PC-9 (cell line): ENCODE results near the gene TBCD. TPM values are rescaled to one million over a fixed set of nuclear protein-coding genes. Genes with fewer than 3 reads are reported as not detected.

ENCODE experiments used
- BruUV-seq: library from RNA; stranded (reverse); fragments of 400-500 nt; replicated peaks from 2 replicates; lab custom pipeline; 2021; lab: Mats Ljungman, UMichigan
- CTCF ChIA-PET: fragments of 300-600 bp; sonication (Branson Sonifier 250); formaldehyde crosslinking; loops from one replicate; lab custom pipeline; 2022; ENCODE audit warnings: antibody characterized with exemption; lab: Charles Lee
- POLR2A ChIA-PET: fragments of 300-600 bp; sonication (Branson Sonifier 250); formaldehyde crosslinking; loops from one replicate; lab custom pipeline; 2022; ENCODE audit warnings: antibody characterized with exemption; ENCODE audit not compliant: unreplicated experiment; lab: Charles Lee
- DNase-seq, 2 experiments: peaks; one replicate each; pipeline versions ENCODE4 v3.0.0 to v3.0.0-alpha.2; 2015 to 2022; ENCODE audit warnings: mixed read lengths in 1 of 2
- H2AFZ ChIP-seq: fragments of 200-600 bp; sonication (generic); 2 replicates; pipeline ENCODE4 v1.8.1; 2017; ENCODE audit warnings: antibody characterized with exemption
- H3F3A ChIP-seq: fragments of 200-600 bp; sonication (generic); 2 replicates; pipeline ENCODE4 v1.8.1; 2017; ENCODE audit warnings: antibody characterized with exemption, mild to moderate bottlenecking, low read depth; ENCODE audit not compliant: insufficient read depth
- H3K27ac ChIP-seq: fragments of 200-600 bp; sonication (generic); 2 replicates; pipeline ENCODE4 v1.6.1; 2016; ENCODE audit warnings: mixed run types
- H3K27me3 ChIP-seq: fragments of 200-600 bp; sonication (generic); 2 replicates; pipeline ENCODE4 v1.6.1; 2016; ENCODE audit warnings: low read depth, mixed run types; ENCODE audit not compliant: insufficient read depth
- H3K36me3 ChIP-seq: fragments of 200-600 bp; sonication (generic); 2 replicates; pipeline ENCODE4 v1.6.1; 2016; ENCODE audit warnings: low read depth, mixed run types
- H3K4me1 ChIP-seq: fragments of 200-600 bp; sonication (generic); replicated peaks from 2 replicates; pipeline ENCODE4 v1.6.1; 2016; ENCODE audit warnings: mixed run types; ENCODE audit not compliant: insufficient read depth
- H3K4me2 ChIP-seq: fragments of 200-600 bp; sonication (generic); 2 replicates; pipeline ENCODE4 v1.6.1; 2017; ENCODE audit warnings: mixed run types
- H3K4me3 ChIP-seq: fragments of 200-600 bp; sonication (generic); 2 replicates; pipeline ENCODE4 v1.6.1; 2016; ENCODE audit warnings: mixed run types
- H3K79me2 ChIP-seq: fragments of 200-600 bp; sonication (generic); 2 replicates; pipeline ENCODE4 v1.6.1; 2017; ENCODE audit warnings: low read depth, mixed run types
- H3K9me2 ChIP-seq: fragments of 200-600 bp; sonication (generic); 2 replicates; pipeline ENCODE4 v1.8.1; 2017; ENCODE audit warnings: mild to moderate bottlenecking; ENCODE audit not compliant: insufficient read depth
- H3K9me3 ChIP-seq: fragments of 200-600 bp; sonication (generic); 2 replicates; pipeline ENCODE4 v1.8.1; 2016; ENCODE audit warnings: low read depth; ENCODE audit not compliant: insufficient read depth
- H4K20me1 ChIP-seq: fragments of 200-600 bp; sonication (generic); 2 replicates; pipeline ENCODE4 v1.8.1; 2017; ENCODE audit not compliant: insufficient read depth
- CTCF ChIP-seq: fragments of 200-600 bp; sonication (generic); conservative IDR thresholded peaks from 2 replicates; pipeline ENCODE4 v1.6.1; 2017; ENCODE audit warnings: mixed run types, antibody characterized with exemption, mild to moderate bottlenecking, moderate library complexity
- EZH2 ChIP-seq: fragments of 200-600 bp; sonication (generic); IDR thresholded peaks from 2 replicates; pipeline ENCODE4 v1.8.0; 2017; ENCODE audit warnings: antibody characterized with exemption, low read depth
- intact Hi-C: fragments of 100-400 bp; cut with micrococcal nuclease; formaldehyde crosslinking; loops from one replicate; pipeline ENCODE4 v1.10.0; 2022; ENCODE audit not compliant: unreplicated experiment
- total RNA-seq: library from RNA; stranded (reverse); gene quantifications from 2 replicates; pipeline ENCODE4 v1.2.3, GENCODE V29; 2021

TBCD gene
- total RNA-seq, 1 experiment from 2014 or later: 115 TPM

GRCh38 chr17:82970067-82970466, 218.2 kb downstream of the TBCD start:
- peaks cover 5% of the 10 kb centered on the region; the same call in 1 of the 2 replicates for H3F3A ChIP-seq
- no peak overlapping the region for H3K4me2 ChIP-seq
- no peaks in the 10 kb centered on the region for H3K9me2 ChIP-seq
- CTCF ChIA-PET: no interaction called here
- no peak for DNase-seq
- no peak for TF ChIP-seq EZH2
- H2AFZ ChIP-seq: no peak overlapping the region
- H3K9me3 ChIP-seq: no peaks in the 10 kb centered on the region
- POLR2A ChIA-PET: interaction anchor here (0.7 kb wide), 1 partner anchor 20 kb away, joined by 4 read pairs; no protein-coding TSS in a partner anchor
- H3K79me2 ChIP-seq: no peaks in the 10 kb centered on the region
- H3K4me3 ChIP-seq: no peak overlapping the region
- H3K4me1 ChIP-seq: no peaks in the 10 kb centered on the region
- no peaks in the 10 kb centered on the region for H4K20me1 ChIP-seq
- H3K27ac ChIP-seq: no peak overlapping the region
- H3K27me3 ChIP-seq: no peaks in the 10 kb centered on the region
- H3K36me3 ChIP-seq: no peaks in the 10 kb centered on the region
- intact Hi-C loops: no loop called here
- BruUV-seq: no TSS peak

GRCh38 chr17:82970818-82971590, 219.1 kb downstream of the TBCD start:
- Histone ChIP-seq H4K20me1 (no peaks in the 10 kb centered on the region), H3K9me2 (no peaks in the 10 kb centered on the region), H2AFZ (no peak overlapping the region), H3K36me3 (no peaks in the 10 kb centered on the region), H3K4me1 (no peaks in the 10 kb centered on the region), H3K4me2 (no peak overlapping the region), H3K4me3 (no peak overlapping the region), H3K27me3 (no peaks in the 10 kb centered on the region), H3K27ac (no peak overlapping the region), H3F3A (peaks cover 5% of the 10 kb centered on the region; the same call in 1 of the 2 replicates), H3K79me2 (no peaks in the 10 kb centered on the region), H3K9me3 (no peaks in the 10 kb centered on the region)
- no TSS peak for BruUV-seq
- ChIA-PET CTCF (no interaction called here), POLR2A (no interaction called here)
- intact Hi-C loops: no loop called here
- no peak for DNase-seq
- no peak for TF ChIP-seq EZH2

GRCh38 chr17:82972836-82973372, 221.0 kb downstream of the TBCD start:
- Histone ChIP-seq H3F3A (peaks cover 5% of the 10 kb centered on the region; the same call in 1 of the 2 replicates), H3K4me3 (no peak overlapping the region), H3K4me2 (no peak overlapping the region), H3K9me2 (no peaks in the 10 kb centered on the region), H3K27ac (no peak overlapping the region), H3K9me3 (no peaks in the 10 kb centered on the region), H3K4me1 (no peaks in the 10 kb centered on the region), H2AFZ (no peak overlapping the region), H3K27me3 (no peaks in the 10 kb centered on the region), H3K79me2 (no peaks in the 10 kb centered on the region), H3K36me3 (no peaks in the 10 kb centered on the region), H4K20me1 (no peaks in the 10 kb centered on the region)
- no peak for DNase-seq
- TF ChIP-seq CTCF (no peak), EZH2 (no peak)
- no TSS peak for BruUV-seq
- intact Hi-C loops: no loop called here
- ChIA-PET POLR2A (no interaction called here), CTCF (no interaction called here)

GRCh38 chr17:82973456-82974135, 221.7 kb downstream of the TBCD start:
- Histone ChIP-seq H3K79me2 (no peaks in the 10 kb centered on the region), H3K4me2 (no peak overlapping the region), H3F3A (peaks cover 5% of the 10 kb centered on the region; the same call in 1 of the 2 replicates), H2AFZ (no peak overlapping the region), H3K36me3 (no peaks in the 10 kb centered on the region), H3K4me3 (no peak overlapping the region), H3K9me3 (no peaks in the 10 kb centered on the region), H3K27ac (no peak overlapping the region), H3K4me1 (no peaks in the 10 kb centered on the region), H4K20me1 (no peaks in the 10 kb centered on the region), H3K27me3 (no peaks in the 10 kb centered on the region), H3K9me2 (no peaks in the 10 kb centered on the region)
- ChIA-PET POLR2A (no interaction called here), CTCF (no interaction called here)
- DNase-seq: no peak
- BruUV-seq: no TSS peak
- TF ChIP-seq CTCF (no peak), EZH2 (no peak)
- intact Hi-C loops: no loop called here
